SU-DHL-6 (cell line): ENCODE measurements around the gene DTX3.

ENCODE experiments used
- EZH2phosphoT487 ChIP-seq: fragments of 200-600 bp; sonication (generic), shearing (Covaris generic); conservative IDR thresholded peaks from 2 replicates; pipeline ENCODE4 v1.6.1; 2018; ENCODE audit warnings: mild to moderate bottlenecking, antibody characterized with exemption, low read length, moderate library complexity, mixed read lengths
- TF ChIP-seq, protein P1 (sequence below): fragments of 200-600 bp; sonication (generic); IDR thresholded peaks from one replicate; pipeline ENCODE4 v1.5.1; 2017; ENCODE audit warnings: antibody characterized with exemption, mild to moderate bottlenecking, low read length, moderate library complexity; ENCODE audit not compliant: insufficient read depth, poor library complexity, severe bottlenecking

DNA sequence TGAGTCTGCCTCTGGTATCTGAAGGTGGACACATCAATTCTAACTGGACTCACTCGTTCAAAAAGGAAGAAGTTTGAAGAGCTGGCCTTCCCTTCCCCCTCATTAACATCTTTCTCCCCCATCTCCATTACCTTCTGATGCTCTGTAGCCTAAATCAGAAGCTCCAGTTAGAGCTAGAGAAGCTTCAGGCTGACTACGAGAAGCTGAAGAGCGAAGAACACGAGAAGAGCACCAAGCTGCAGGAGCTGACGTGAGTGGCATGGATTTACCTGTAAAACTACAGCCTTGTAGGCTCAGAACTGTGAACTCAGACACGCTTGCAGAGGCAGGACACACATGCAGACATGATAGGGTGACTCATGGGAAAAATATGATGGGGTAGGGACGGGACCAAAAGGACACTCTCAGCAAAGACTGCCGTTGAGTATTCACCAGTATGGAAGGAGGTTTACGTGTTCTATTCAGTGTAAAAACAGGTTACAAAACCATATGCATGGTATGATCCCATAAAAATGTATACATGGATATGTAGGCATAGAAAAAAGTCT is 27.9 kb upstream of the DTX3 start:
- TF ChIP-seq, protein P1, sequence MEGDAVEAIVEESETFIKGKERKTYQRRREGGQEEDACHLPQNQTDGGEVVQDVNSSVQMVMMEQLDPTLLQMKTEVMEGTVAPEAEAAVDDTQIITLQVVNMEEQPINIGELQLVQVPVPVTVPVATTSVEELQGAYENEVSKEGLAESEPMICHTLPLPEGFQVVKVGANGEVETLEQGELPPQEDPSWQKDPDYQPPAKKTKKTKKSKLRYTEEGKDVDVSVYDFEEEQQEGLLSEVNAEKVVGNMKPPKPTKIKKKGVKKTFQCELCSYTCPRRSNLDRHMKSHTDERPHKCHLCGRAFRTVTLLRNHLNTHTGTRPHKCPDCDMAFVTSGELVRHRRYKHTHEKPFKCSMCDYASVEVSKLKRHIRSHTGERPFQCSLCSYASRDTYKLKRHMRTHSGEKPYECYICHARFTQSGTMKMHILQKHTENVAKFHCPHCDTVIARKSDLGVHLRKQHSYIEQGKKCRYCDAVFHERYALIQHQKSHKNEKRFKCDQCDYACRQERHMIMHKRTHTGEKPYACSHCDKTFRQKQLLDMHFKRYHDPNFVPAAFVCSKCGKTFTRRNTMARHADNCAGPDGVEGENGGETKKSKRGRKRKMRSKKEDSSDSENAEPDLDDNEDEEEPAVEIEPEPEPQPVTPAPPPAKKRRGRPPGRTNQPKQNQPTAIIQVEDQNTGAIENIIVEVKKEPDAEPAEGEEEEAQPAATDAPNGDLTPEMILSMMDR = no peak
- TF ChIP-seq EZH2phosphoT487 = no peak
